Ecto neural progenitor cell (in vitro differentiated cells): ENCODE results near the gene CCDC7.
"Not testable (repeated sequence)": the region's sequence is repeated elsewhere in the genome, so short reads cannot be mapped to it uniquely, and the experiment has no call there.

Source experiments
- DNase-seq: peaks from one replicate; pipeline ENCODE4 v3.0.0-alpha.2; 2018; ENCODE audit warnings: low spot score

Gene CCDC7

GRCh38 chr10:32445740-32446535, at the start of gene CCDC7:
CCDC7 (plus strand) TSS chr10:32446140; CDS start chr10:32451643, 5,503 bp downstream.
- peak; percentile 83 for DNase-seq

GRCh38 chr10:32397163-32397562, 48.8 kb upstream of the CCDC7 start:
- not testable (repeated sequence) for DNase-seq

- DNase-seq: not testable (repeated sequence)
Observed at GRCh38 chr10:32399720-32400119, 46.2 kb upstream of the CCDC7 start.

- DNase-seq: no peak
Observed at GRCh38 chr10:32400961-32401360, 45.0 kb upstream of the CCDC7 start.

- no peak for DNase-seq
Observed at GRCh38 chr10:32402499-32402898, 43.4 kb upstream of the CCDC7 start.

GRCh38 chr10:32403091-32403490, 42.8 kb upstream of the CCDC7 start:
- DNase-seq: no peak

- no peak for DNase-seq
Observed at GRCh38 chr10:32408690-32409089, 37.2 kb upstream of the CCDC7 start.

GRCh38 chr10:32409741-32410140, 36.2 kb upstream of the CCDC7 start:
- DNase-seq: no peak

GRCh38 chr10:32410569-32410968, 35.4 kb upstream of the CCDC7 start:
- DNase-seq: no peak

GRCh38 chr10:32411797-32412498, 34.0 kb upstream of the CCDC7 start:
- DNase-seq: no peak

GRCh38 chr10:32412499-32412853, 33.5 kb upstream of the CCDC7 start:
- no peak for DNase-seq

GRCh38 chr10:32413513-32413912, 32.4 kb upstream of the CCDC7 start:
- no peak for DNase-seq

GRCh38 chr10:32415361-32415760, 30.6 kb upstream of the CCDC7 start:
- DNase-seq: no peak

GRCh38 chr10:32417911-32418547, 27.9 kb upstream of the CCDC7 start:
- DNase-seq: no peak

- no peak for DNase-seq
Observed at GRCh38 chr10:32418572-32418971, 27.4 kb upstream of the CCDC7 start.

- no peak for DNase-seq
Observed at GRCh38 chr10:32419615-32420014, 26.3 kb upstream of the CCDC7 start.

- DNase-seq: no peak
Observed at GRCh38 chr10:32426186-32426585, 19.8 kb upstream of the CCDC7 start.

GRCh38 chr10:32433542-32433941, 12.4 kb upstream of the CCDC7 start:
- DNase-seq: no peak

- DNase-seq: no peak
Observed at GRCh38 chr10:32436215-32436614, 9.7 kb upstream of the CCDC7 start.

GRCh38 chr10:32437334-32437733, 8.6 kb upstream of the CCDC7 start:
- DNase-seq: no peak

- DNase-seq: no peak
Observed at GRCh38 chr10:32445036-32445435, 904 bp upstream of the CCDC7 start.

GRCh38 chr10:32446536-32447406, 831 bp downstream of the CCDC7 start:
- no peak for DNase-seq
